Karpas-422 (cell line): ENCODE measurements around the gene HMGN1. TPM values are rescaled to one million over a fixed set of nuclear protein-coding genes. Genes with fewer than 3 reads are reported as not detected.

ENCODE experiments used
- DNase-seq: peaks from one replicate; pipeline ENCODE4 v3.0.0-alpha.2; 2015
- H2AFZ ChIP-seq: fragments of 200-600 bp; sonication (generic); 2 replicates; pipeline ENCODE4 v1.6.1; 2014; ENCODE audit warnings: antibody characterized with exemption, low read length, mixed read lengths
- H3K27ac ChIP-seq: fragments of 200-600 bp; sonication (generic); 2 replicates; pipeline ENCODE4 v1.5.1; 2014; ENCODE audit warnings: mild to moderate bottlenecking, low read length, moderate library complexity
- H3K27me3 ChIP-seq: fragments of 200-600 bp; sonication (generic); 2 replicates; pipeline ENCODE4 v1.6.1; 2014; ENCODE audit warnings: low read length, mixed read lengths
- H3K36me3 ChIP-seq: fragments of 200-600 bp; sonication (generic); 2 replicates; pipeline ENCODE4 v1.6.1; 2014; ENCODE audit warnings: low read length, mixed read lengths; ENCODE audit not compliant: insufficient read depth
- H3K4me1 ChIP-seq: fragments of 200-600 bp; sonication (generic); 2 replicates; pipeline ENCODE4 v1.6.1; 2014; ENCODE audit warnings: mild to moderate bottlenecking, low read length, mixed read lengths
- H3K4me2 ChIP-seq: fragments of 200-600 bp; sonication (generic); 2 replicates; pipeline ENCODE4 v1.6.1; 2014; ENCODE audit warnings: low read length, low read depth, mild to moderate bottlenecking; ENCODE audit not compliant: poor library complexity, severe bottlenecking
- H3K4me3 ChIP-seq: fragments of 200-600 bp; sonication (generic); 2 replicates; pipeline ENCODE4 v1.5.1; 2014; ENCODE audit warnings: mild to moderate bottlenecking, antibody characterized with exemption, low read length, mixed read lengths
- H3K79me2 ChIP-seq: fragments of 200-600 bp; sonication (generic); 2 replicates; pipeline ENCODE4 v1.6.1; 2014; ENCODE audit warnings: mild to moderate bottlenecking, low read length, mixed read lengths
- H3K9ac ChIP-seq: fragments of 200-600 bp; sonication (generic); 2 replicates; pipeline ENCODE4 v1.6.0; 2014; ENCODE audit warnings: low read length
- H3K9me2 ChIP-seq: fragments of 200-600 bp; sonication (generic), shearing (Covaris generic); replicated peaks from 2 replicates; pipeline ENCODE4 v1.6.0; 2014; ENCODE audit warnings: mild to moderate bottlenecking, low read length, moderate library complexity; ENCODE audit not compliant: insufficient read depth
- H3K9me3 ChIP-seq: fragments of 300-700, 200-600 bp; sonication (generic); 2 replicates; pipeline ENCODE4 v1.6.1; 2014; ENCODE audit warnings: low read length, mixed read lengths
- H4K20me1 ChIP-seq: fragments of 200-600 bp; sonication (generic); 2 replicates; pipeline ENCODE4 v1.6.1; 2014; ENCODE audit warnings: mild to moderate bottlenecking, antibody characterized with exemption, low read length, low read depth; ENCODE audit not compliant: insufficient read depth
- total RNA-seq: library from RNA; depleted of rRNA; stranded (reverse); fragments of >200 nt; shearing (Covaris generic); gene quantifications from 2 replicates; pipeline ENCODE4 v1.2.3, GENCODE V29; 2014; ENCODE audit warnings: low replicate concordance

The HMGN1 gene
- total RNA-seq, 1 experiment from 2014 or later = 561 TPM

DNA sequence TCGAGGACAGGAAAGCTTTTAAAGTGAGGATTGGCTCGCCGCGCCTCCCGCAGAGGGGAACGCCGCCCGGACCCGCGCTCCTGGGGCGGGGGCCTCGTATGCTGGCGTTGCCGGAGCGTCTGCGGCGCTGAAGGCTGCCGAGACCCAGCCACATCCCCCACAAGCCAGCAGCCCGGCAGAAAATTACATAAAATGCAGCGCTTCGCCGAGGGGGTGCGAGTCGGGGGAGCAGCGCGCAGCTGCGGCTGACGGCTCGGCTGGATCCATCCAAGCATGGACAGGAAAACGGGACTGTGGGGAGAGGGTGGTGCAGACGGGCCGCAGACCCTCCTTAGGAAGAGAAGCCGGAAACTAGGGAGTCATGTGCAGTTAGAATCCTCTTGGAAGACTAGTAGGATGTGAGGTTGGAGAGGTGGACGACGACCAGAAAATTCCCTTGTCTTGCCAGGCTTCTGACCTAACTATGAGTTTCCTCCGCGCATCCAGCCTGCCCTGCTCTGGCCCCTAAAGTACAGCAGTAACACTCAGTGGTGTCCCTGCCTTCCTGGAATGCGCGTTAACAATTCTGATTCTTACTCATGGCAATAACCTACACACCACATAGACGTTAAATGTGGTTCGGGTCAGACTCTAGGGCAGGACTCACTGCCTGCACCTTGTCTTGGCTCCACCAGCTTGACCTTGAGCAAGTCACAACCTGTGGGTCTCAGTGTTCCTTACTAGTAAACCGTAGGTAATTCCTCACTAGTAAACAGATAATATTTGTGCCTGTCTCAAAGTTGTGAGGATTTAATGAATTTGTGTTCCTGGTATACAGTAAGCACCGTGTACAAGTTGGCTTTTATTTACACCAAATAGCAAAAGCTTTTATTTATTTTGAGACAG, 34.5 kb downstream of the HMGN1 start:
- Histone ChIP-seq H3K9me2 (no peaks in the 10 kb centered on the region), H3K79me2 (peaks cover 45% of the 10 kb centered on the region), H3K4me3 (peak overlapping the region; percentile 74), H2AFZ (no peak overlapping the region), H4K20me1 (peaks cover 12% of the 10 kb centered on the region), H3K9me3 (no peaks in the 10 kb centered on the region), H3K27ac (peak overlapping the region; percentile 99), H3K36me3 (peaks cover 22% of the 10 kb centered on the region), H3K27me3 (no peaks in the 10 kb centered on the region), H3K9ac (peak overlapping the region; percentile 95), H3K4me2 (peak overlapping the region; percentile 79), H3K4me1 (peaks cover 68% of the 10 kb centered on the region)
- DNase-seq = peak; percentile 80

DNA sequence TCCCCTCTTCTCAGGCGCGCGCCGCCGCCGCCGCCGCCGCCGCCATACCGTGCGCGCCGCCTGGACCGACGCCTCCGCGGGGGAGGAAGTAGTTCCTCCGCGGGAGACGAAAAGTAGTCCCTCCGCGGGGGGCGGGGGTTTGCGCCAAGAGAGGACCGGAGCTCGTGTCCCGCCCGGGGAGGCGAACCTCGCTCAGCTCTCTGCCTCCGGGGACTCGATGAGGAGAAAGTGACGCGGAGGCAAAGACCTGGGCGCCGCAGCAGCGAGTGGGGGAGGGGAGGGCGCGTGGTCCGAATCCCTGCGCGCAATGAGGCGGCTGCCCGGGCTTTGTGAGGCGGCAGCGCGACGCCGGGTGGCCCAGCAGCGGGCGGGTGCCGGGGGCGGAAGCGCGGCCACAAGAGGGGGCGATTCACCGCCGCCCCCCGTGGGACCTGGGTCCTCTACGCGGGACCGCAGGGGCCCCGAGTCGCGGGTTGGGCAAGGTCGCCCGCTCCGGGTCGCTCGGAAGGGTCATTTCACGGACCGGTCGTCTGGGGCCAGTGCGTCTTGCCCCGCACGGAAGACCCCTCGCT, 35.2 kb downstream of the HMGN1 start, which contains the start of gene BRWD1:
BRWD1 (minus strand) TSS at position 62 of the 572 bp plus-strand sequence. CDS start 141 bp downstream, outside the sequence.
- Histone ChIP-seq H2AFZ (no peak within 1 kb of the TSS), H3K9me3 (no peaks in the 10 kb centered on the region), H3K4me3 (peak within 1 kb of the TSS; percentile 74), H3K27me3 (no peaks in the 10 kb centered on the region), H3K4me2 (peak within 1 kb of the TSS; percentile 79), H3K4me1 (peaks cover 61% of the 10 kb centered on the region), H3K27ac (peak within 1 kb of the TSS; percentile 99), H3K79me2 (peaks cover 50% of the 10 kb centered on the region), H3K36me3 (peaks cover 24% of the 10 kb centered on the region), H3K9ac (peak within 1 kb of the TSS; percentile 95), H3K9me2 (no peaks in the 10 kb centered on the region), H4K20me1 (peaks cover 12% of the 10 kb centered on the region)
- peak; percentile 97 for DNase-seq

DNA sequence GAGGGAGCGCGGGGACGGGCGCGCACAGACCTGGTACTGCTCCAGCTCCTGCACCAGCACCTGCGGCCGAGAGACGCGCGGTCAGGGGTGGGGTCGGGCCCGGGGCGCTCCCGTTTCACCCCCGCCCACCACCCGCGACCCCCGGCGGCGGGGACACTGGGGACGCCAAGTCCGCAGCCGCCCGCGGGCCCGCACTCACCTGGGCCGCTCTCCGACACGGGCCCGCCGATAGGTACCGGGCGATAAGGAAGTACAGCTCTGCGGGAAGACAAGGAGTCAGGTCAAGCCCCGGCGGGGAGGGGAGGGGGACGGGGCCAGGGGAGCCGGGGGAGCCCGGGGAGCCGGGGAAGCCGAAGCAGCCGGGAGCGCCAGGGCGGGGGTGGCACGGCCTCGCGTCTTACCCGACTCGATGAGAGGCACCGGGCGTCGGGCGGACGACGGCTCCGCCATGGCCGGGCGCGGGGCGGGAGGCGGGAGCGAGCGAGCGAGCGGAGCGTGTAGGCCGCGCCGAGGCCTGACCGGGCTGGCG, 35.8 kb downstream of the HMGN1 start:
- Histone ChIP-seq H3K4me2 (peak overlapping the region; percentile 79), H2AFZ (no peak overlapping the region)

DNA sequence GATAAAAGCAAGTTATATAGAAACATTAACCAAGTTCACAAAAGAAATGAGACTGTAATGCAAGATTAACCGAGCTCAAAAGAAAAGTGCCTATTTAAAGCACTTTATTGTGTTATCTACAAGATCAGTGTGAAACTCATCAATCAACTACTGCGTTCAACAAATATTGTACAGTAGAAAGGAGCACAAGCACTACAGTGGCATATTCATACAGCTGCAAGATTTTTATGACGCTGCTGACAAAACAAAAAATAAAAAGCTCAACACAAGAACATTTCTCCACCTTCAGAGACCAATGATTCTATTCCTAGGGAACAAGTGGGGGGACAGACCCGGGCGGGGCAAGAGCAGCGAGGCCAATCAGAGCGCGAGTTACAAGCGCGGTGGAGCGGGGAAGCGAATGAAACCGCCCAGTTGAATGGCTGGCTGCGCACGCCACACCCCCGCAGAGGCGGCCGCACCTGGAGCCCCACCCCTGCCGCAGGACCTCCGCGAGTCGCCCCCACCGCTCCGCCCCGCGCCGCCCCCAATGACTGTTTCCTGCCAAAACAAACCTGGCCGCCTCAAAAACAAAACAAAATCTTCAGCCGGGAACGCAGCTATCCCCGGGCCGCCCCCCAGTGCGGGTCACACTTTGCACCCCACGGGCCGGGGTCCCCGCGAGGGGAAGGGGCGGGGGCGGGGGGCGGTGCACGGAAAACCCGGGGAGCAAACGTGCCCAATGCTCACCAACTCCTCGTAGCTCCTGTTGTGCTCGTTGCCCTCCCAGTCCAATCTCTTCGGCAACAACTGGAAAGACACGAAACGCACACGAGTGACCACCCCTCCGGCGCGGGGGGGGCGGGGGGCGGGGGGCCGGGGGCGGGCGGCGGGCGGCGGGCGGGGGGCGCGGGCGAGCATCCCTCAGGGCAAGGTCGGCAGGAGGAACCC, 36.5 kb downstream of the HMGN1 start:
- peak; percentile 95 for DNase-seq
- peak overlapping the region; percentile 95 for H3K9ac ChIP-seq
- peaks cover 35% of the 10 kb centered on the region for H3K36me3 ChIP-seq
- H3K4me3 ChIP-seq = peak overlapping the region; percentile 74
- H3K27ac ChIP-seq = peak overlapping the region; percentile 99
- no peaks in the 10 kb centered on the region for H3K27me3 ChIP-seq
- peaks cover 48% of the 10 kb centered on the region for H3K4me1 ChIP-seq
- H3K4me2 ChIP-seq = peak overlapping the region; percentile 79
- H3K79me2 ChIP-seq = peaks cover 63% of the 10 kb centered on the region
- H4K20me1 ChIP-seq = peaks cover 16% of the 10 kb centered on the region
- H2AFZ ChIP-seq = no peak overlapping the region
- H3K9me3 ChIP-seq = no peaks in the 10 kb centered on the region
- no peaks in the 10 kb centered on the region for H3K9me2 ChIP-seq

More for the DNA sequence above, 35.8 kb downstream of the HMGN1 start:
- Histone ChIP-seq H3K36me3 (peaks cover 28% of the 10 kb centered on the region), H3K79me2 (peaks cover 56% of the 10 kb centered on the region), H3K27me3 (no peaks in the 10 kb centered on the region), H3K4me3 (peak overlapping the region; percentile 74), H3K9me2 (no peaks in the 10 kb centered on the region), H3K9ac (peak overlapping the region; percentile 95), H3K4me1 (peaks cover 55% of the 10 kb centered on the region), H4K20me1 (peaks cover 12% of the 10 kb centered on the region), H3K9me3 (no peaks in the 10 kb centered on the region), H3K27ac (peak overlapping the region; percentile 99)
- peak; percentile 67 for DNase-seq

DNA sequence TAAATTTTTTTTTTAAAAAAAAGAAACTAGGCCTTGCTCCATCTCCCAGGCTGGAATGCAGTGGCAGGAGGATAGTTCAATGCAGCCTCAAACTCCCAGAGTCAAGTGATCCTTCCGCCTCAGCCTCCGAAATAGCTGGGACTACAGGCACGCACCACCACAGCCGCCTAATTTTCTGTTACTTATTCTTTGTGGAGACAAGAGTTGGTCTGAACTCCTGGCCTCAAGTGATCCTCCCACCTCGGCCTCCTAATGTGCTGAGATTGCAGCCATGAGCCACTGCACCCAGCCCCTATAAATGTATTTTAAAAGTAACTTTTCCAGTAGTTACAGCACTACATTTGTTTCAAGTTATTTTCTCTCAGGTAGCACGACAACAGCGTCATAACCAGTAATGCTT, 37.7 kb downstream of the HMGN1 start:
- H3K9me2 ChIP-seq = no peaks in the 10 kb centered on the region
- H3K9ac ChIP-seq = no peak overlapping the region
- DNase-seq = no peak
- H3K27me3 ChIP-seq = no peaks in the 10 kb centered on the region
- no peak overlapping the region for H2AFZ ChIP-seq
- H3K4me3 ChIP-seq = no peak overlapping the region
- no peaks in the 10 kb centered on the region for H3K9me3 ChIP-seq
- peak overlapping the region; percentile 67 for H3K4me2 ChIP-seq
- H3K4me1 ChIP-seq = peaks cover 36% of the 10 kb centered on the region
- H4K20me1 ChIP-seq = peaks cover 16% of the 10 kb centered on the region
- H3K36me3 ChIP-seq = peaks cover 35% of the 10 kb centered on the region
- H3K79me2 ChIP-seq = peaks cover 74% of the 10 kb centered on the region
- 0 out of 2 replicates have a peak overlapping the region, but pooled peaks have one; percentile 2 for H3K27ac ChIP-seq

DNA sequence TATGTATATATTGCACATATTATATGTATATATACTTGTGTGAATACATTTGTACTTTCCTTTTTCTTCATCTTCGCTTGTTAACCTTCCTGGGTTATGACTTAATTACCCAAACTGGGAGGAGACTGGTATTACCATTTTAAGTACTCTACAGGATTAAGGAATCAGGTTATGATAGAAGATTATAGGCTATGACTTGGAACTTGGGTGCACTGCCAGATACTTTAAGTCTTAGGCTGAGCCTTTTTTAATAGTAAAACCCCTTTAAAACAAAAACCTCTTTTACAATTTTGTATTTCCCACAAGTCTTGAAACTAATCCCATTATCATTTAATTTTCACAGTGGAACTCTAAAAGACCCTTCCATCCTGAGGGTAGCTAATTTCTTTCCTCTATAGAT, 41.4 kb downstream of the HMGN1 start:
- Histone ChIP-seq H4K20me1 (peaks cover 16% of the 10 kb centered on the region), H3K9me3 (no peaks in the 10 kb centered on the region), H3K36me3 (peaks cover 50% of the 10 kb centered on the region), H3K4me1 (peaks cover 12% of the 10 kb centered on the region), H3K27ac (peak overlapping the region; percentile 20; the same call in 1 of the 2 replicates), H3K9me2 (no peaks in the 10 kb centered on the region), H3K4me2 (no peak overlapping the region), H2AFZ (no peak overlapping the region), H3K4me3 (no peak overlapping the region), H3K9ac (no peak overlapping the region), H3K79me2 (peaks cover 85% of the 10 kb centered on the region), H3K27me3 (no peaks in the 10 kb centered on the region)
- no peak for DNase-seq

DNA sequence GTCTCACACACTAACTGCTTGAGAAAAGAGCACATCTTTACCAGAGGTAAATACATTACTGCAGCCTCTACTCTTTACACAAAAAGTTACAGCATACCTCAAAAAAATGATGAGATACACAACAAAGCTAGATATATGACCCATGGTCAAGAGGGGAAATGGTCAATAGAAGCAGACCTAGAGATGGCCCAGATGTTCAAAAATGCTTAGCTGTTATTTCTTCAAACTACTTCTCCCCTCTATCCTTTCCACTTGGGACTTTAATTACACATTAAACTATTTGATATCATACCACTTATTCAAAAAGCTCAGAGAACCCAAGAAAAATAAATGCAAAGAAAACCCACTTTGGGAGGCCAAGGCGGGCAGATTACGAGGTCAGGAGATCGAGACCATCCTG, 48.3 kb downstream of the HMGN1 start:
- Histone ChIP-seq H3K9me3 (no peaks in the 10 kb centered on the region), H3K4me3 (no peak overlapping the region), H2AFZ (no peak overlapping the region), H3K27me3 (no peaks in the 10 kb centered on the region), H3K36me3 (peaks cover 71% of the 10 kb centered on the region), H3K9me2 (no peaks in the 10 kb centered on the region), H3K27ac (no peak overlapping the region), H3K79me2 (peaks cover 88% of the 10 kb centered on the region), H3K4me2 (no peak overlapping the region), H3K4me1 (no peaks in the 10 kb centered on the region), H3K9ac (no peak overlapping the region), H4K20me1 (no peaks in the 10 kb centered on the region)
- no peak for DNase-seq
